Right atrium auricular region (tissue), 2 donors: ENCODE results near the gene NDUFV3. TPM values are rescaled to one million over a fixed set of nuclear protein-coding genes. Genes with fewer than 3 reads are reported as not detected.

Experiments
- DNase-seq: peaks from one replicate; pipeline ENCODE4 v3.0.0-alpha.2; 2019; ENCODE audit warnings: low spot score
- H3K27ac ChIP-seq, 2 donors: fragments of 200-600 bp; sonication (generic); 1 replicate in 1 of 2; 2 replicates in 1 of 2; pipeline ENCODE4 v1.5.1; 2016 to 2019
- H3K27me3 ChIP-seq, 2 donors: fragments of 200-600 bp; sonication (generic); one replicate each; pipeline versions ENCODE4 v1.5.1 to v1.6.0; 2017 to 2019
- H3K36me3 ChIP-seq: fragments of 200-600 bp; sonication (generic); one replicate; pipeline ENCODE4 v1.5.1; 2016
- H3K4me1 ChIP-seq, 2 donors: fragments of 200-600 bp; sonication (generic); one replicate each; pipeline versions ENCODE4 v1.5.1 to v1.6.0; 2017 to 2019
- H3K4me3 ChIP-seq, 2 donors: fragments of 200-600 bp; sonication (generic); 1 replicate in 1 of 2; 2 replicates in 1 of 2; pipeline ENCODE4 v1.5.1; 2017 to 2019; ENCODE audit warnings: mild to moderate bottlenecking in 1 of 2, moderate library complexity in 1 of 2
- H3K9me3 ChIP-seq, 2 donors: fragments of 200-600 bp; sonication (generic); one replicate each; pipeline ENCODE4 v1.5.1; 2019
- CTCF ChIP-seq, 2 donors: fragments of 200-600 bp; sonication (generic); IDR thresholded peaks; one replicate each; pipeline ENCODE4 v1.5.1; 2019; ENCODE audit warnings: antibody characterized with exemption in 2 of 2
- total RNA-seq, 2 donors: library from RNA; depleted of rRNA; stranded (reverse); fragments of >200 nt; gene quantifications; one replicate each; pipeline ENCODE4 v1.1.0, GENCODE V29; 2016

The NDUFV3 gene
- total RNA-seq, 2 donors from 2014 or later: 28.8 to 37.4 TPM

- Histone ChIP-seq H3K4me1 (no peaks in the 10 kb centered on the region), H3K27ac (no peak overlapping the region), H3K27me3 (no peaks in the 10 kb centered on the region), H3K36me3 (peaks cover 62% of the 10 kb centered on the region), H3K9me3 (no peaks in the 10 kb centered on the region), H3K4me3 (no peak overlapping the region)
- no peak for TF ChIP-seq CTCF (IDR thresholded peaks at IDR 0.05)
- DNase-seq: no peak
Measured at GRCh38 chr21:42855937-42856335, 37.2 kb upstream of the NDUFV3 start.

- DNase-seq: no peak
- H3K9me3 ChIP-seq: no peaks in the 10 kb centered on the region
- H3K27ac ChIP-seq: no peak overlapping the region
- no peaks in the 10 kb centered on the region for H3K27me3 ChIP-seq
- peaks cover 64% of the 10 kb centered on the region for H3K36me3 ChIP-seq
- H3K4me1 ChIP-seq: no peaks in the 10 kb centered on the region
- no peak overlapping the region for H3K4me3 ChIP-seq
- TF ChIP-seq CTCF (IDR thresholded peaks at IDR 0.05): no peak
Measured at GRCh38 chr21:42857216-42857615, 35.9 kb upstream of the NDUFV3 start.

GRCh38 chr21:42858185-42858847, 34.8 kb upstream of the NDUFV3 start:
- DNase-seq: no peak
- no peaks in the 10 kb centered on the region for H3K4me1 ChIP-seq
- H3K9me3 ChIP-seq: no peaks in the 10 kb centered on the region
- TF ChIP-seq CTCF (IDR thresholded peaks at IDR 0.05): no peak
- H3K4me3 ChIP-seq: no peak overlapping the region
- H3K36me3 ChIP-seq: peaks cover 67% of the 10 kb centered on the region
- H3K27ac ChIP-seq: no peak overlapping the region
- no peaks in the 10 kb centered on the region for H3K27me3 ChIP-seq

- Histone ChIP-seq H3K9me3 (no peaks in the 10 kb centered on the region), H3K27ac (no peak overlapping the region), H3K4me1 (no peaks in the 10 kb centered on the region), H3K27me3 (no peaks in the 10 kb centered on the region), H3K36me3 (peaks cover 60% of the 10 kb centered on the region), H3K4me3 (no peak overlapping the region)
- DNase-seq: no peak
- TF ChIP-seq CTCF (IDR thresholded peaks at IDR 0.05): no peak
Measured at GRCh38 chr21:42858957-42859890, 33.9 kb upstream of the NDUFV3 start.

GRCh38 chr21:42859891-42860230, 33.2 kb upstream of the NDUFV3 start:
- H3K9me3 ChIP-seq: no peaks in the 10 kb centered on the region
- H3K27ac ChIP-seq: no peak overlapping the region
- no peaks in the 10 kb centered on the region for H3K4me1 ChIP-seq
- DNase-seq: no peak
- peaks cover 54% of the 10 kb centered on the region for H3K36me3 ChIP-seq
- no peak for TF ChIP-seq CTCF (IDR thresholded peaks at IDR 0.05)
- no peak overlapping the region for H3K4me3 ChIP-seq
- H3K27me3 ChIP-seq: no peaks in the 10 kb centered on the region
